NCI-H510A (cell line): ENCODE measurements around the gene LINC00237.

Experiments
- DNase-seq: peaks from one replicate; lab custom pipeline; 2025; lab: John Stamatoyannopoulos, UW

The LINC00237 gene

GRCh38 chr20:21096321-21097043 lies 9.7 kb downstream of the LINC00237 start:
- DNase-seq, result peak; percentile 69

GRCh38 chr20:21092806-21093205 lies 13.4 kb downstream of the LINC00237 start:
- no peak for DNase-seq

- no peak for DNase-seq
These were observed 15.4 kb downstream of the LINC00237 start for GRCh38 chr20:21090721-21091120.

- DNase-seq, result no peak
These were observed 16.0 kb downstream of the LINC00237 start for GRCh38 chr20:21090111-21090618.

DNA sequence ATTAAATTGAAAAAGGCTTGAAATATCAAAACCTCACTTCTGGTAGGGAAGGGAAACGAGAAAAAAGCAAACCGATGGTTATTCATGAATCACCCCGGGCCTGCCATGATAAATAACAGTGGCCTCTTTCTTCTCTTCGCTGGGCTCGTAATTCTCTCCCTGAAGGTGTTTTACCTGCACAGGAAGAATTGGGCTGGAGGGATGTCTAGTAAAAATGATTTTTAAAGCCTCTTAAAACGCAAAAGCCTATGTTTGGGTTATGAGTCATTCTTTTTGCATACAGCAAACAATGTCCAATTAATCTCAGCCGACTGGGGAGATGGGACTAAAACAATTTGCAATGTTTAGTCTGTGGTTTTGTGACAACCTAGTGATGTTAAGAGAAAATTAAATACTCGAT lies 16.8 kb downstream of the LINC00237 start:
- DNase-seq, result no peak

GRCh38 chr20:21087862-21088540 lies 18.2 kb downstream of the LINC00237 start:
- DNase-seq, result no peak

GRCh38 chr20:21083825-21084325 lies 22.3 kb downstream of the LINC00237 start:
- no peak for DNase-seq

DNA sequence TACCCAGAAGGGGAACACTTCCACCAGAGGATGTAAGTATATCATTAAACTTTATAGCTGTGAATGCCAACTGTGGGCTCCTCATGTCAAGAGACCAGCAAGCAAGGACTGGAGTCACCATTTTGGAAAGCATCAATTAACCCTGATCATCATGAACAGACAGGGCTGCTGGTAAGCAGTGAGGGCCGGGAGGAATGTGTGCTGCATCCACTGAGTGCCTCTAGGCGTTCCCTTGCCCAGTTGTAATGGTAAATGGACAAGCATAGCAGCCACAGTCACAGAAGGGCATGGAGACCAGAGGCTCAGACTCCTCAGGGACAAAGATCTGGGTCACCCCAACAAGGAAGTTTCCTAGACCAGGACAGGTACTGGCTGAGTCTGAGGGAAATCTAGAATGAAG lies 23.6 kb downstream of the LINC00237 start:
- no peak for DNase-seq

DNA sequence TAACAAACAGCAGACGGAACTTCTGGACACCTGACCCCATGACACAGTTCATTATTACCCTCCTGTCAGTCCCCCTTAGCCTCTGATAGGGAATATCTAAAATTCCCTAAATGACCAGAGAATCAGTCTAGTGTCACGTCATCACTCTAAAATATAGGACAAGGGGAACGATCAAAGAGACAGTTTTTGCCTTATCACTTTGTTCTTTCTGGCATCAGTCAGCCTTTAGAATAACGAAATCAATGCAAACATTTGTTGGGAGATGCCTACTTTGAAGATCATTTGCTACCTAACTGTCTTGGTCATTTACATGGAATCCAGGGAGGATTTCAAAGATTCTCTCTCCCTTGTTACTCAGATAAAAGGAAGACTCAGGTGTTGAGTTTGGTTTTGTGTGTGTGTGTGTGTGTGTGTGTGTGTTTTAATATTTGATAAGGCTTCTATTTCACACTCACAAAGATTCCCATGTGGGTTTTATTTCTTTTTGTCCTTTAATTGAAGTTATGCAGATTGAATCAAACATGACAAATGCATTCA lies 28.3 kb downstream of the LINC00237 start:
- no peak for DNase-seq

DNA sequence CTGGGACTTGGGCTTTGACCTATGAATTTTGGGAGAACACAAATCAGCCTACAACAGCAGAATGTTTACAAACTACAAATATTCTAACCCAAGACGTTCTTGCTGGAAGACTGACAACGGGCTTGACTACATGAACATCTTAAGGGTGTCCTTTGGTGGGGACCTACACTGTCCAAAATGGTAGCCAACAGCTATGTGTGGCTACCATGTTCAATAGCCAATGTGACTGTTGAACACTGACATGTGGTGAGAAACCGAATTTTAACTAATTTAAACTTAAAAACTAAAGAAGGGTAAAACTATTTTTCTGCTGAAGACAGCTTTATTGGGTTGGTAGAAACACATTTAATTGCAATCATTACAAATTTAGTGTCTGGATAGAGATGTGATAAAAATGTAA lies 30.1 kb downstream of the LINC00237 start:
- DNase-seq, result no peak

GRCh38 chr20:21075471-21075870 lies 30.7 kb downstream of the LINC00237 start:
- DNase-seq, result no peak

GRCh38 chr20:21074605-21075336 lies 31.4 kb downstream of the LINC00237 start:
- peak; percentile 43 for DNase-seq

- no peak for DNase-seq
These were observed 38.9 kb downstream of the LINC00237 start for GRCh38 chr20:21067255-21067654.

- DNase-seq, result no peak
These were observed 41.2 kb downstream of the LINC00237 start for GRCh38 chr20:21064924-21065323.

- DNase-seq, result no peak
These were observed 42.9 kb downstream of the LINC00237 start for GRCh38 chr20:21063276-21063675.

- DNase-seq, result no peak
These were observed 53.0 kb downstream of the LINC00237 start for GRCh38 chr20:21053002-21053762.

DNA sequence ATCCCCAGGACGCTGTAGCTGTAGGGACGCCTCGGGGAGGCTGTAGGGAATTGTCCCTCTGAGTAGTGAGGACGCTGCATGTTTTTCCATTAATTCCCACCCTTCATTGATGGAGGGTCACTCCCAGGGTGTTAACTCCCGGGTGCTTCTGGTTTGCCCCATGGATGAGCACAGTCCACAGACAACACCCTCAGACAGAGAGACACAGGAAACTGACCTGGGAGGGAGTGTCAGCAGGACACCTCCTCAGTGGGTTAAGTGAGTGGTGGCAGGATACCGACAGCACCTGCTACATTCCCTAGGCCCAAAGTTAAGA lies 53.5 kb downstream of the LINC00237 start:
- DNase-seq, result no peak

GRCh38 chr20:21052241-21052640 lies 53.9 kb downstream of the LINC00237 start:
- no peak for DNase-seq

DNA sequence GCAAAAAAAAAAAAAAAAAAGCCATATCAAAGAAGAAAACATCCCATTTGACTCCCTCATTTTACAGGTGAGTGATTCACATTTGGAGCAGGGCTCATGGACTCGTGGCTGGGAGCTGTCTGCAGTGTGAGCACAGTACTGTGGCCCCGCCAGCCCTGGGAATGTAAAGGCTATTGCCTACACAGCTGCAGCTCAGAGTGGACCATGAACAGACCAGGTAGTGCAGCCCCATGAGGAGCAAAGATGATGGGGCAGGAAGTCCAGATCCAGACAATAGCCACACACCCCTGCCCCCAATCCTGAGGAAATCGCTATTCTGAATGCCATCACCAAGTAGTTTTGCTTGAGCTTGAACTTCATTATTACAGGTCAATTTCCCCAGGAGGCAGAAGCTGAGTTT lies 55.4 kb downstream of the LINC00237 start:
- DNase-seq, result no peak

GRCh38 chr20:21049305-21049828 lies 56.8 kb downstream of the LINC00237 start:
- no peak for DNase-seq

DNA sequence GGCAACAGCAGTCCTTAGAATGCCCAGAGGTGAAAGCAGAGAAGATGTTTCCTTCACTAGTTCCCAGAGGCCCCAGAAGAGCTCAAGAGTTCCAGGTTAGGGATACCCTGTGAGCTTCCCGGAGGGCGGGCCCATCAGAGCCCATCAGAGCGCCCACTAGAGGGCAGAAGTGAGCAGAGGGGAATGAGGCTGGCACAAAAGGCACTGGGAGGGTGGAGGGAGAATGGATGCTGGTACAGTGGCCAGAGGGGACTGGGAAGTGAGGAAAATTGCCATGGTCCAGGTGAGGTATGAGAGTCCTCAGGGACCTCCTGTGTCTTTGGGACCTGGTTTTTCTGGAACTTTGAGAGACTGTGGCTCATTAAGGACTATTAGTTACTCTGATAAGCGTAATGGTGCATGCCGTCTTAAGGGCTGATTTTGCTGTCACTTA lies 57.3 kb downstream of the LINC00237 start:
- no peak for DNase-seq
